Amygdala (tissue), 56 donors: ENCODE data around the gene AJAP1.
"Not testable (repeated sequence)": the region's sequence is repeated elsewhere in the genome, so short reads cannot be mapped to it uniquely, and the experiment has no call there.

Experiments
- DNase-seq, 56 donors: peaks; one replicate each; lab custom pipeline; 2025; lab: John Stamatoyannopoulos, UW

AJAP1 gene

DNA sequence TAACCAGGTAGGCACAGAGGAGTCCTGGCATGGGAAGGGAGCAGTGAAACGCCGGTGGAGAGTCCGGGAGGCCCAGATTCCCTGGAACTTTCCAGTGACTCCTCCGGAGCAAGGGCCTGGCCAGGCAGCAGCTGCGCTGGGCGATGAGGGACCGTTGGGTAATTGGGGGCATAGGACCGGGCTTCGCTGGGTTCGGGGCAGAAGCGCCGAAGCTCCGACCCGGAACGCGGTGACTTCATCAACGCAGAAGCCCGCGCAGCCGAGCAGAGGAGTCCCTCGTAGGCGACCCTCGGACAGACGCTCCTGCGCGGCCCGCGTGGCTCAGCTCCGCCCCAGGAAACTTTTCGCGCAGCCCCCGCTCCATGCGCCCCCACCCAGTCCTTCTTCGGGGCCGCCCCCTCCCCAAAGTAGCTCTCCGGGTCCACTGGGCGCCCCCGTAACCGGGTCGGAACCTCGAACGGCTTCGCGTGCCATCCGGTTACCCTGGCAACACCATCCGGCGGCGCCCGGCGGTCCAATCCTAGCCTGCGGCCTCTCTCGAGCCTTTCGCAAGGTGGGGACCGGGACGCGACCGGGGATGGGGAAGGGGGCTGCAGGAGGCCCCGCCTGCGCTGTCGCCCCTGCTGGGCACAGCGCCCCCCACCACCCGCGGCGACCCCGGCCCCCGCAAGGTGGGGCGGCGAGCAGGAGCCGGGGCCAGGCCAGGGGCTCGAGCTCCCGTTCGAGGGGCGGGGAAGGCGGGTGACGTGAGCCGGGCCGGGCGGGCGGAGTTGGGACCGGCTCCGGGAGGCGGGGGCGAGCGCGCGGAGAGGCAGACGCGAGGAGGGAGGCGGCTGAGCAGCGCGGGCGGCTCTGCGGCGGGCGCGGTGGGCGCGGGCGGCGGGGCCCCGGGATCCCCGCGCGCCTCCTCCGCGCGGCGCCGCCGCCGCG is at the start of gene AJAP1:
Gene AJAP1 (plus strand): TSS at position 814 of the 930 bp plus-strand sequence. CDS start 817 bp downstream, outside the sequence.
- DNase-seq, result peak in 28 of 56 donors; percentile 19 to 71 (median 40)

DNA sequence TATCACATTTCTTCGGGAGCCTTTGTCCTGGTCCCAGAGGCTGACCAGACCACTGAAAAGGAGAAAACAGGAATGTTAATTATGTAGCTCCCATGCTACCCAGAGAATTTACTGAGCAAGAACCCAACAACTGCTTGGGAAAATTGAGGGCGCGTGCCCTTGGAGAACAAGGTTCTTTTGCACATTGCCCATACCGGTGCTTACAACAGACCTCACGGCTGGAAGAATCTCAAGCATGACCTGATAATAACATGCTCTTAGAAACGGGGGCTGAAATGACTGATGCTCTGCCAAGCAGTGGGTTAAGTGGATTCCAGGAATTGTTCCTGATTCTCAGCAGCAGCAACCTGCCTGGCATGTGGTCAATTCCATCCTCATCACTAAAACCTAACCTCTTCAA is 49.3 kb upstream of the AJAP1 start:
- DNase-seq, result no peak

DNA sequence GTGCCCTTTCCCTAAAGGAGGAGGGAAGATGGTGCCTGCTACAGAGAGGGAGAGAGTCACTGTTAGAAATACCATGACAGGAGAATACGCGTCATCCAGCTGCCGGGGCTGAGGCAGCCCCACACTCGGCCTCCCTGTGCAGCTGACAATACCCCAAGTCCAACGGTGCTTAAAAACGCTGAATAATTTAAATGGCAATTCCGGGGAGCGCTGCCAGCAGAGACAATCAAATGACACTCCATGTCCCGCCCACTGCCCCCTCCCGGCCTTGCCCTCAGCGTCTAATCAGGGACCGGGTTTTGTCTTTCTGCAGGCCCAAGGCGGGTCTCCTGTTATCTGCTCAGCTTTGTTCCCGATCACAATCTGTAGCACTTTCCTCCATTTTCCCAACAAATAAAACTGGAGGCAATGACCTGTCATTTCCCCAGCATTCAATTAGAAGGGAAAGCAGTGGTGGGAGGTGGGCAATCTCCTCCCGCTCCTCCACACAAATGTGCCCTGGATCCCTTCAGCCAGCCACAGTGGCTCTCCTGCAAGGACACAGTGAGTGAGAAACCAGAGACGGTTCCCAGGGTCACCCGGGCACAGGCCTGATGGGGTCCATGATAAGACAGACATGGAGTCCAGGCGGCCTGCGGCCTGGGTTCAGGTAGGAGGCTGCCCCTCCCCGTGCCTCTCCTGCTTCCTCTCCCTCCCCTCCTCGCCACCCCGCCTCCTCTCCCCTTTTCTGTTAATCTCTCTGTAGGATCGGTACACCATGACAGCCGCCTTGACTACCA is 42.7 kb upstream of the AJAP1 start:
- DNase-seq, result no peak

DNA sequence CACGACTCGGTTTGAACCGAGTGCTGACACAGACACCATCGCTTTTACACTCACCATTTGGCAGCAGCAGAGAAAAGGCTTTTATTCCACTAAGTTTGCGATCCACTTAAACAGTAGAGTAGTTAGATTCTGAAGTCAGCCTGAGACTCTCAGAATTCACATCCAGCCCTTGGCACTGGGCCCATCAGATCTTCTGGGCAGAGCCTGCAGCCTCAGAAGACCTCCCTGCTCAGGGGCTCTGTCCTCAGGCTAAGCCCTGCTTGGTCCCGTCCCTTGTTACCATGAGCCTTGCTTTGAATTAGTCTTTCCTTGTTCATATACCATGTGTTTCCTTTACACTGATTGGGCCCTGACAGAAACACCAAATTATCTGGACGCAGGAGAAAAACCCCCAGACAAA is 41.4 kb upstream of the AJAP1 start:
- DNase-seq, result no peak

DNA sequence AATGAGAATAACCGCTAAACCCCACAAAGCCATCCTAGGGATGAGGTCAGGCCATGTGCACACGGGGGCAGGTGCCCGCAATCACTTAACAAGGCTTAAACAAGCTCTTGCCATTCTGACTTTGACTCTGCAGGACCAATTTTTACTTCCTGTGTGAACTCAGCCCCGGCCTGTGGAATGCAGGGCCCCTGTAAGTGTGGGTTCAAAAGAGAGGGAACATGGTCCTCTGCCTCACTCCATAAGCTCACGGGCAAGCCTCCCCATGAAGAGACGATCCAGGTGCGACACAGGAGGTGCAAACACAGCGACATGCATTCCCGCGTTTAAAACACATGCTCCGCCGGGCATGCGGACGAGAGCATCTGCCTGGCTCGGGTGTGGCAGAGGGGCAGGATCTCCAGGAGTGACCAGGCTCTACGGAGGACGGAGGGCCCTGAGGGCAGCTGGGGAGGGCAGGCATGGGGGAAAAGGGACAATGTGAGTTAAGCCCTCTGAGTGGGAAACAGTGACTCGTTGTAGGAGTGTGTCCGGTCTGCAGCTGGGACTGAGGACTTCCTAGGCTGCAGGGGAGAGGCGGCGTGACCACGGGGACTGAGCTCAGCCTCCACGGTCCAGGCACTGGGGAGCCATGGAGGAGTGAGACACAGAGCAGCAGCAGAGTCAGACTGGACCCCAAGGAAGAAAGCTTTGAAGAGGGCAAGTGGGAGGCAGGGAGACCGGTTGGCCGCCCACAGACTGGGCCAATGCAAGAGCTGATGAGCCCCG is 40.6 kb upstream of the AJAP1 start:
- no peak for DNase-seq

- DNase-seq, result no peak
These were observed 39.9 kb upstream of the AJAP1 start for GRCh38 chr1:4614371-4615137.

GRCh38 chr1:4615138-4615470 is 39.3 kb upstream of the AJAP1 start:
- no peak for DNase-seq

DNA sequence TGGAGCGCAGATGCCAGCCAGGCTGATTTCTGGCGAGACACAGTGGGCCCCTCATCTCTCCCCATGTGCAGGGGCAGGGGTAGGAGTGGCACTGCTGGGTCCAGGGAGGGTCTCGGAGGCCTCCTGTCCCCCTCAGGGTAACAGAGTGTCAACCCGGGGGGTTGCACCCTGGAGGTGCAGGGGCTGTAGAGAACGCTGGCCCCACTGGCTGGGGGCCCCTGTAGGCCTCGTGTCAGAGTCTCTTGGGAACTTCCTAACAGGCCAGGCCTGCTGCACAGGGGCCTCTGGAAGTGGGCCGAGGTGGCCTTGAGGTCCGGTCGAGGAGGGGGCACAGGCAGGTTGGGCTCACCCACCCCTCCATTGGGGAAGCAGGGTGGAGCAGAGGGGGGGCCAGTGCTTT is 38.9 kb upstream of the AJAP1 start:
- DNase-seq, result no peak

- DNase-seq, result no peak
These were observed 37.5 kb upstream of the AJAP1 start for GRCh38 chr1:4616831-4617465.

DNA sequence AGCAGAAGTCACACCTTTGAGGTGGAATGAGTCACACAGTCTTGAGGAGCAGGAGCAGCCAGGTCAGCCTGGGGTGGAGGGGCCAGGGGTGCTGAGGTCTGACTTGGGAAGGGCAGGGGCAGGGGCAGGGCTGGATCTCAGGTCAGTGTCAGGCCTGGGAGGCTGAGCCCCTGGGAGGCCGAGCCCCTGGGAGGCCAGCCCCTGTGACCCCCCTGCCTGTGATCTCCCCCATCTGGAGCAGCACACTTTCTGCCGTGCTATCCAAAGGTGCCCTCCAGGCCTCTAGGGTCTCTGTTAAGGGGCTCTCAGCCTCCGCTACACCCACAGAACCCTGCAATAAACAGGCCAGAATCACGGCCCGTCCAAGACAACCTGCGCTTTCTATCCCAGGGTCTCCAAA is 36.9 kb upstream of the AJAP1 start:
- no peak for DNase-seq

DNA sequence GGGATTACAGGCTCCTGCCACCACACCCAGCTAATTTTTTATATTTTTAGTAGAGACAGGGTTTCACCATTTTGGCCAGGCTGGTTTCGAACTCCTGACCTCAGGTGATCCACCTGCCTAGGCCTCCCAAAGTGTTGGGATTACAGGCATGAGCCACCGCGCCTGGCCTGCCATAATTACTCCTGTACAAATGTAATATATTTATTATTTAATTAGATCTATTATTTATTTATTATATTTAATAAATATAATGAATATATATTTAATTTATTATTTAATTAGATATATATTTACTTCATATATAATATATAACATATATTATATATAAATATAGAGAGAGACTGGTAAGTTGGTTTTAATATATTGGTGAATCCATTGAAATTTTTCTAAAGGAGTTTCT is 35.6 kb upstream of the AJAP1 start:
- not testable (repeated sequence) for DNase-seq

- no peak for DNase-seq
These were observed 32.8 kb upstream of the AJAP1 start for GRCh38 chr1:4621646-4622045.

GRCh38 chr1:4622821-4623220 is 31.6 kb upstream of the AJAP1 start:
- no peak for DNase-seq

DNA sequence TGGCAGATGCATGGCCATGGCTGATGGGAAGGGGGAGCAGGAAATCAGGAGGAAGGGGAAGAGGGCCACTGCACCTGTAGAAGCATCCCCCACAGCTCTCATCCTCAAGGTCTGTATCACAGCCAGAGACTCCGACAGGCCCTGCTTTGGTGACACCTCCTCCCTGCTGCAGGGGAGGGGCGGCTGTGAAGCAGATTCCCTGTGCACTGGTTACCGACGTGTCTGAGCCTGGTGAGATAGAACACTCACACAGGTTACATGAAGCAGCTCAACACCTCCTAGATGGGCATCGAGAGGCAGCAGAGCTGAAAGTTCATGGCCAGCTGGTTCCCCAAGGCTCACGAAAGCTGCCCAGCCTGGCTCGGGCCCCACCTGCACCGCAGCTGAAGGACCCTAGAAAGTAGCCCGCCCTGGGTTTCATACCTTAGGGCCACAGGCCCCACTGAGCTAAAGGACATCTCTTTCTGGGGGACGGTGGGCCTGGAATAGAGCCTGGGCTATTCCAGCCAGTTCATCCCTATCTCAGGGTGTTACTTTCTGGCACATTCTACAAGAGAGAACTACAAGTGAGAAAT is 30.2 kb upstream of the AJAP1 start:
- DNase-seq, result no peak

DNA sequence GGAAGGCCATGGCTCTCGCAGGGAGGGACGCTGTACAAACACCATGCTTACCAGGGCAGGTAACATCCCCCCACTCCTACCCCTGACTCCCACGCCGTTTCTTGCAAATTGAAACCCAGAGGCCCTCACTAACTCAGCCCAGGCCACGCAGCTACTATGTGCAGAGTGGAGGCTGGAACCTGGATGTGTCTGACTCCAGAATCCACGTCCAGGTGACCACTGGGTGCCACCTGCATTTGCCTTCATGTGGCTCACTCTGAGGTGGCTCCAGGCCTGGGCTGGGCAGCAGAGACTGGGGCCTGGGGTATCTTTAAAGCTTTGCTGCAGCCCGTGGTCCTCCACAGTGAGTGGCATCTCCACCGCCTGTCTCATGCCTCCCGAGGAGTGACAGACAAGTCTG is 29.6 kb upstream of the AJAP1 start:
- no peak for DNase-seq

GRCh38 chr1:4626061-4626460 is 28.3 kb upstream of the AJAP1 start:
- no peak for DNase-seq

GRCh38 chr1:4626560-4627319 is 27.7 kb upstream of the AJAP1 start:
- no peak for DNase-seq

DNA sequence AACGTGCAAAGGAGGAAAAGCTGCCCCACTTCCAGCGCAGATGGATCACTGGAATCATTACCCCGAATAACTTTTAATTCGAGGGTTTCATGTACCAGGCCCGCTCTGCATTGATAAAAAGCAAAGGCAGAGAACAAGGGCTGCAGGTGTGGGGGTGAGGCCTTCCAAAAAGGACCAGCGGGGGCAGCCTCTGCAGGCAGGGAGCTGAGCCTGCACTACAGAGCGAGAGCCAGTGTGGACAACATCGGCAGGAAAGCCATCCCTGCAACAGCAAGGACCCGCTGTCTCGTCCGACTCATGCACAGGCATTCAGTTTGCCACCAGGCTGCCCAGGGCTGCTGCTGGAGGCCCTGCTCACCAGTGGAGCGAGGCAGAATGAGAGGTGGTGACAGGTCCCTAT is 27.1 kb upstream of the AJAP1 start:
- DNase-seq, result no peak

DNA sequence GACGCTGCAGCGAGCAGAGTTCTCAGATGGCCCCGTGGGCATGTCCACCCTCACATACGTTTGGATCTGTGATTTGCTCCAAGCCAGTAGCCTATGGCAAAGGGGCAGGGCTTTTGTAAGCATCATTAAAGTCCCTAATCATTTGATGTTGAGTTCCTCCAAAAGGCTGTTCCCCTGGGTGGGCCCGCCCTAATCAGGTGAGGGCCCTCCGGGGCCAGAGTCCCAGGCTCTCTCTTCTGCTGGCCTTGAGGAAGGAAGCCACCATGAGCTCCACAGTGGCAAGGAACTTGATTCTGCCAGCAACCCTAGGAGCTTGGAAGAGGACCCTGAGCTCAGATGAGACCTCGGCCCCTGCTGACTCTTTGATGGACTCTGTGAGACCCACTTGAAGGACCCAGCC is 25.4 kb upstream of the AJAP1 start:
- DNase-seq, result no peak
